H1 (cell line): ENCODE results near the gene TMEM221. TPM values are rescaled to one million over a fixed set of nuclear protein-coding genes. Genes with fewer than 3 reads are reported as not detected.
A peak's percentile ranks its signal among the peaks of the same experiment; 100 is the strongest.

Source experiments
- ASH2L ChIP-seq: fragments of 200-600, 300-600 bp; sonication (generic); IDR thresholded peaks from one replicate; pipeline ENCODE4 v1.7.1; 2017; ENCODE audit warnings: low read length
- CHD2 ChIP-seq: IDR thresholded peaks from 2 replicates; pipeline ENCODE4 v1.6.1; 2012; ENCODE audit warnings: low read length, improper control_type of control experiment
- EP300 ChIP-seq, 2 experiments: IDR thresholded peaks; 1 replicate in 1 of 2; 2 replicates in 1 of 2; pipeline ENCODE4 v1.6.1; 2011 to 2012; ENCODE audit warnings: low read depth in 2 of 2, low read length in 2 of 2, mild to moderate bottlenecking in 2 of 2, borderline replicate concordance in 1 of 2, inconsistent platforms in 1 of 2, moderate library complexity in 1 of 2
- FOSL1 ChIP-seq: IDR thresholded peaks from 2 replicates; pipeline ENCODE4 v1.6.1; 2011; ENCODE audit warnings: mild to moderate bottlenecking, low read depth, low read length, moderate library complexity; ENCODE audit not compliant: insufficient read depth
- GABPA ChIP-seq: IDR thresholded peaks from 2 replicates; pipeline ENCODE4 v1.6.1; 2011; ENCODE audit warnings: mild to moderate bottlenecking, low read length, moderate library complexity, borderline replicate concordance; ENCODE audit not compliant: insufficient read depth
- HDAC6 ChIP-seq: IDR thresholded peaks from one replicate; pipeline ENCODE4 v1.7.1; 2012; ENCODE audit warnings: low read depth, mild to moderate bottlenecking, inconsistent platforms, low read length, moderate library complexity
- RAD21 ChIP-seq, 2 experiments: IDR thresholded peaks in 1 of 2; conservative IDR thresholded peaks in 1 of 2; 2 replicates each; pipeline ENCODE4 v1.6.1; 2011; ENCODE audit warnings: low read depth in 2 of 2, low read length in 2 of 2, improper control_type of control experiment in 1 of 2, inconsistent platforms in 1 of 2, mild to moderate bottlenecking in 1 of 2, moderate library complexity in 1 of 2
- RNF2 ChIP-seq: fragments of 200-900, 300-1000 bp; sonication (generic); IDR thresholded peaks from 2 replicates; pipeline ENCODE4 v1.7.1; 2016; ENCODE audit warnings: borderline replicate concordance, low read depth, mild to moderate bottlenecking, antibody characterized with exemption, low read length; ENCODE audit not compliant: poor library complexity, severe bottlenecking; ENCODE audit errors: missing control alignments
- SAP30 ChIP-seq: fragments of 300-600 bp; sonication (generic); IDR thresholded peaks from 2 replicates; pipeline ENCODE4 v1.7.1; 2012; ENCODE audit warnings: low read length, moderate library complexity, mild to moderate bottlenecking, inconsistent platforms; ENCODE audit not compliant: insufficient read depth, insufficient replicate concordance
- SP2 ChIP-seq: IDR thresholded peaks from 2 replicates; pipeline ENCODE4 v1.6.1; 2012; ENCODE audit warnings: mild to moderate bottlenecking, low read length, inconsistent platforms
- SRF ChIP-seq: IDR thresholded peaks from 2 replicates; pipeline ENCODE4 v1.6.1; 2011; ENCODE audit warnings: mild to moderate bottlenecking, low read depth, low read length, moderate library complexity
- TAF7 ChIP-seq: optimal IDR thresholded peaks from 2 replicates; pipeline ENCODE3; 2011; ENCODE audit warnings: low read depth, mild to moderate bottlenecking, inconsistent platforms, low read length, moderate library complexity, borderline replicate concordance
- USF2 ChIP-seq: IDR thresholded peaks from 2 replicates; pipeline ENCODE4 v1.6.1; 2011; ENCODE audit warnings: low read length, improper control_type of control experiment
- polyA plus RNA-seq, 7 experiments: library from polyadenylated mRNA; depleted of rRNA in 3 of 7; stranded (reverse) in 5 of 7; unstranded in 2 of 7; fragments of >200 nt in 5 of 7; fragments of 200-250 nt in 2 of 7; gene quantifications; 1 replicate in 5 of 7; 2 replicates in 1 of 7; 4 replicates in 1 of 7; pipeline versions ENCODE4 v1.2.1 to v1.2.3, GENCODE V29; 2011 to 2013; ENCODE audit warnings: missing spikeins in 2 of 7, mixed read lengths in 2 of 7
- total RNA-seq: library from RNA; stranded (reverse); fragmentation: NEBNext Ultra II Directional; extraction: Animal tissue kit (Norgen Biotek cat#: 25700); gene quantifications from 2 replicates; pipeline ENCODE4 v1.2.1, GENCODE V29; 2021
- TF ChIP-seq, protein P1 (sequence below): IDR thresholded peaks from 2 replicates; pipeline ENCODE4 v1.6.1; 2012; ENCODE audit warnings: low read length, inconsistent platforms

Gene TMEM221
- total and polyA plus RNA-seq, 2 of the 8 experiments (the other 6 are each of a cell fraction or from before 2014, with no cell fraction given), result 1.4 to 2.0 TPM

DNA sequence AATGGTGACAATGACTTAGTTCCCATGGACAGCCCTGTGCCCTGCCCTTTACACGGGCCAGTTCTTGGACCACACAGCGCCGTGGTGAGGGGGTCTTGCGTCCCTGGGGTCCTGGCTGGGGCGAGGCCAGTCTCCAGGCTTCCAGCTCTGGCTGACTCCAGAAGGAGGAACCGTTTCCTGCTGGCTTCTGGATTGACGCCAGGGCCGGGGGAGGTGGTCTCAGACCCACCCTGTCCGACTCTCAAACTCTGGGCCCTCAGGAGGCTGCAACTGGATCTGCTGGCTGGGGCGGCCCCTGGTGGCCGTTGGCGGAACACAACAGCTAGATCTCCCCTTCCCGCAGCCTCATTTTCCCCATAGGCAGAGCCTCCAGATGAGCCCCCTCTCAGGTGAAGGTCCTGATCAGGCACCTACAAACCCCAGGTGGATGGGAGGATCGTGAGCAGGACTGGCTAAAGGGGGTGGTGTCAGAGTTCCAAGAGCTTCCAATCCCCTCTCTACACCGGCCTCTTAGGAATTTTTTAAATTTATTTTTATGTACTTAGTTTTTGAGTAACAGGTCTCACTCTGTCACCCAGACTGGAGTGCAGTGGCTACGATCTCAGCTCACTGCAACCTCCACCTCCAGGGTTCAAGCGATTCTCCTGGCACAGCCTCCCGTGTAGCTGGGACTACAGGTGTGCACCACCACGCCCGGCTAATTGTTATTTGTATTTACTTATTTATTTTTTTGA is 62.4 kb downstream of the TMEM221 start (continued):
- TF ChIP-seq, protein P1, sequence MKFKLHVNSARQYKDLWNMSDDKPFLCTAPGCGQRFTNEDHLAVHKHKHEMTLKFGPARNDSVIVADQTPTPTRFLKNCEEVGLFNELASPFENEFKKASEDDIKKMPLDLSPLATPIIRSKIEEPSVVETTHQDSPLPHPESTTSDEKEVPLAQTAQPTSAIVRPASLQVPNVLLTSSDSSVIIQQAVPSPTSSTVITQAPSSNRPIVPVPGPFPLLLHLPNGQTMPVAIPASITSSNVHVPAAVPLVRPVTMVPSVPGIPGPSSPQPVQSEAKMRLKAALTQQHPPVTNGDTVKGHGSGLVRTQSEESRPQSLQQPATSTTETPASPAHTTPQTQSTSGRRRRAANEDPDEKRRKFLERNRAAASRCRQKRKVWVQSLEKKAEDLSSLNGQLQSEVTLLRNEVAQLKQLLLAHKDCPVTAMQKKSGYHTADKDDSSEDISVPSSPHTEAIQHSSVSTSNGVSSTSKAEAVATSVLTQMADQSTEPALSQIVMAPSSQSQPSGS, result no peak
- TF ChIP-seq SAP30 (no peak), ASH2L (no peak), USF2 (peak; percentile 56), SP2 (no peak), HDAC6 (no peak), EP300 (IDR thresholded peaks at IDR 0.05; ENCODE audit: borderline replicate concordance in 1 of 2, low read depth in 2 of 2, low read length in 2 of 2) (no peak), RNF2 (no peak), GABPA (peak; percentile 59; the same call in 1 of the 2 replicates), SRF (no peak), RAD21 (IDR thresholded peaks at IDR 0.05 in 1 of 2, conservative IDR thresholded peaks at IDR 0.05 in 1 of 2; ENCODE audit: low read depth in 2 of 2, low read length in 2 of 2) (peak; percentile 86 to 93), FOSL1 (no peak), TAF7 (no peak), CHD2 (no peak)
